GM12878 (cell line): ENCODE measurements around the gene MIR17HG. TPM values are rescaled to one million over a fixed set of nuclear protein-coding genes. Genes with fewer than 3 reads are reported as not detected.

Experiments used
- CEBPB ChIP-seq, 2 experiments: fragments of 150-350 bp in 1 of 2; IDR thresholded peaks; 2 replicates each; pipeline ENCODE4 v1.6.1; 2012 to 2014; ENCODE audit warnings: low read depth in 2 of 2, low read length in 2 of 2, borderline replicate concordance in 1 of 2, inconsistent platforms in 1 of 2
- EP300 ChIP-seq, 2 experiments: fragments of 150-350 bp in 1 of 2; IDR thresholded peaks; 2 replicates each; pipeline ENCODE4 v1.6.1; 2011 to 2012; ENCODE audit warnings: low read depth in 2 of 2, low read length in 2 of 2, borderline replicate concordance in 1 of 2, improper control_type of control experiment in 1 of 2, inconsistent platforms in 1 of 2; ENCODE audit not compliant: control insufficient read depth in 1 of 2
- HDGF ChIP-seq: fragments of 450-650 bp; IDR thresholded peaks from 2 replicates; pipeline ENCODE4 v1.6.1; 2016; ENCODE audit warnings: antibody characterized with exemption
- MEF2B ChIP-seq: fragments of 450-650 bp; IDR thresholded peaks from 2 replicates; pipeline ENCODE4 v1.6.1; 2018; ENCODE audit warnings: mild to moderate bottlenecking, moderate library complexity; ENCODE audit not compliant: partially characterized antibody, poor library complexity, severe bottlenecking
- MTA2 ChIP-seq: fragments of 450-650 bp; IDR thresholded peaks from 2 replicates; pipeline ENCODE4 v1.6.1; 2016; ENCODE audit warnings: low read depth, mild to moderate bottlenecking, moderate library complexity
- NR2C1 ChIP-seq: fragments of 450-650 bp; IDR thresholded peaks from 2 replicates; pipeline ENCODE4 v1.6.1; 2017; ENCODE audit warnings: antibody characterized with exemption, mild to moderate bottlenecking, moderate library complexity
- SP1 ChIP-seq: IDR thresholded peaks from one replicate; pipeline ENCODE4 v1.6.1; 2011; ENCODE audit warnings: low read depth, low read length
- SRF ChIP-seq, 2 experiments: IDR thresholded peaks; 2 replicates each; pipeline ENCODE4 v1.6.1; 2011; ENCODE audit warnings: low read depth in 2 of 2, low read length in 2 of 2, mild to moderate bottlenecking in 1 of 2, moderate library complexity in 1 of 2
- SUPT20H ChIP-seq: IDR thresholded peaks from 2 replicates; pipeline ENCODE4 v1.6.1; 2011; ENCODE audit warnings: low read depth, mild to moderate bottlenecking, low read length, moderate library complexity, borderline replicate concordance; ENCODE audit not compliant: control insufficient read depth
- TCF7 ChIP-seq: IDR thresholded peaks from 2 replicates; pipeline ENCODE4 v1.6.1; 2014; ENCODE audit warnings: antibody characterized with exemption, borderline replicate concordance
- ZNF24 ChIP-seq: fragments of 450-650 bp; IDR thresholded peaks from 2 replicates; pipeline ENCODE4 v1.6.1; 2017; ENCODE audit warnings: antibody characterized with exemption, mild to moderate bottlenecking
- polyA plus RNA-seq, 11 experiments: library from polyadenylated mRNA; depleted of rRNA in 4 of 11; unstranded in 6 of 11; stranded (reverse) in 5 of 11; fragments of >200 nt; fragmentation: Nextera tagmentation in 4 of 11; fragmentation: Illumina TruSeq in 1 of 11; extraction: Ambion mirVana in 4 of 11; extraction: Trizol in 1 of 11; gene quantifications; 1 replicate in 1 of 11; 2 replicates in 10 of 11; pipeline versions ENCODE4 v1.2.1 to v1.2.3, GENCODE V29; 2011 to 2016; ENCODE audit warnings: inconsistent platforms in 2 of 11, missing spikeins in 2 of 11, low read depth in 1 of 11
- total RNA-seq, 4 experiments: library from RNA; depleted of rRNA in 3 of 4; stranded (reverse); fragments of >200 nt in 3 of 4; fragmentation: Illumina TruSeq in 1 of 4; extraction: Trizol in 1 of 4; gene quantifications; 2 replicates each; pipeline versions ENCODE4 v1.2.1 to v1.2.3, GENCODE V29; 2013 to 2021
- TF ChIP-seq, protein P1 (sequence below): IDR thresholded peaks from 2 replicates; pipeline ENCODE4 v1.6.1; 2012; ENCODE audit warnings: improper control_type of control experiment, low read depth, low read length; ENCODE audit not compliant: insufficient replicate concordance
- TF ChIP-seq, protein P2 (sequence below): fragments of 150-350 bp; IDR thresholded peaks from 2 replicates; pipeline ENCODE4 v1.6.1; 2016; ENCODE audit warnings: low read depth, low read length
- TF ChIP-seq, protein P3 (sequence below): fragments of 450-650 bp; conservative IDR thresholded peaks from 2 replicates; pipeline ENCODE4 v1.6.1; 2017; ENCODE audit warnings: mild to moderate bottlenecking, moderate library complexity
- TF ChIP-seq, protein P4 (sequence below): fragments of 450-650 bp; IDR thresholded peaks from 2 replicates; pipeline ENCODE4 v1.6.1; 2017; ENCODE audit warnings: mild to moderate bottlenecking, moderate library complexity

MIR17HG gene
- total and polyA plus RNA-seq, 10 of the 15 experiments (the other 5 are each of a cell fraction or from before 2014, with no cell fraction given), result 4.4 to 37.7 (median 15.1) TPM

DNA sequence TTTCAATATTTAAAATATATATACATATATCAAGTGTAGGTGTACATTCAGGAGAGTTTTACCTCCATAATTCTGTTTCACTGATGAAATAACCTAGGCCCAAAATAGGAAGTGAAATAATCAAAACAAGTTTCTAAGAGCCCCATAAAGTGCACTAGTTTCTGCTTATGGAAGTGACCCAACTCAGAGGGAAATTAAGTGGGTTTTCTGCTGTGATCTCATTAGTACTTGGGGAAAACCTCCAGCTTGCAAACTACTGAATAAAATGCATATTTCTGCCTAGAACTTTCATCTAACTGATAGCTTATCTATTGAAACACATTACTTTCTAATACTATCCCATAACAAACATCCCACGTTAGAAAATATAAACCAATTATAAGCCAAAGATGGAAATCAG, 45.4 kb upstream of the MIR17HG start (continued):
- TF ChIP-seq, protein P1, sequence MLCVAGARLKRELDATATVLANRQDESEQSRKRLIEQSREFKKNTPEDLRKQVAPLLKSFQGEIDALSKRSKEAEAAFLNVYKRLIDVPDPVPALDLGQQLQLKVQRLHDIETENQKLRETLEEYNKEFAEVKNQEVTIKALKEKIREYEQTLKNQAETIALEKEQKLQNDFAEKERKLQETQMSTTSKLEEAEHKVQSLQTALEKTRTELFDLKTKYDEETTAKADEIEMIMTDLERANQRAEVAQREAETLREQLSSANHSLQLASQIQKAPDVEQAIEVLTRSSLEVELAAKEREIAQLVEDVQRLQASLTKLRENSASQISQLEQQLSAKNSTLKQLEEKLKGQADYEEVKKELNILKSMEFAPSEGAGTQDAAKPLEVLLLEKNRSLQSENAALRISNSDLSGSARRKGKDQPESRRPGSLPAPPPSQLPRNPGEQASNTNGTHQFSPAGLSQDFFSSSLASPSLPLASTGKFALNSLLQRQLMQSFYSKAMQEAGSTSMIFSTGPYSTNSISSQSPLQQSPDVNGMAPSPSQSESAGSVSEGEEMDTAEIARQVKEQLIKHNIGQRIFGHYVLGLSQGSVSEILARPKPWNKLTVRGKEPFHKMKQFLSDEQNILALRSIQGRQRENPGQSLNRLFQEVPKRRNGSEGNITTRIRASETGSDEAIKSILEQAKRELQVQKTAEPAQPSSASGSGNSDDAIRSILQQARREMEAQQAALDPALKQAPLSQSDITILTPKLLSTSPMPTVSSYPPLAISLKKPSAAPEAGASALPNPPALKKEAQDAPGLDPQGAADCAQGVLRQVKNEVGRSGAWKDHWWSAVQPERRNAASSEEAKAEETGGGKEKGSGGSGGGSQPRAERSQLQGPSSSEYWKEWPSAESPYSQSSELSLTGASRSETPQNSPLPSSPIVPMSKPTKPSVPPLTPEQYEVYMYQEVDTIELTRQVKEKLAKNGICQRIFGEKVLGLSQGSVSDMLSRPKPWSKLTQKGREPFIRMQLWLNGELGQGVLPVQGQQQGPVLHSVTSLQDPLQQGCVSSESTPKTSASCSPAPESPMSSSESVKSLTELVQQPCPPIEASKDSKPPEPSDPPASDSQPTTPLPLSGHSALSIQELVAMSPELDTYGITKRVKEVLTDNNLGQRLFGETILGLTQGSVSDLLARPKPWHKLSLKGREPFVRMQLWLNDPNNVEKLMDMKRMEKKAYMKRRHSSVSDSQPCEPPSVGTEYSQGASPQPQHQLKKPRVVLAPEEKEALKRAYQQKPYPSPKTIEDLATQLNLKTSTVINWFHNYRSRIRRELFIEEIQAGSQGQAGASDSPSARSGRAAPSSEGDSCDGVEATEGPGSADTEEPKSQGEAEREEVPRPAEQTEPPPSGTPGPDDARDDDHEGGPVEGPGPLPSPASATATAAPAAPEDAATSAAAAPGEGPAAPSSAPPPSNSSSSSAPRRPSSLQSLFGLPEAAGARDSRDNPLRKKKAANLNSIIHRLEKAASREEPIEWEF, result no peak
- TF ChIP-seq SRF (IDR thresholded peaks at IDR 0.05; ENCODE audit: low read depth in 2 of 2, low read length in 2 of 2) (no peak), HDGF (no peak), MTA2 (peak; percentile 53), SUPT20H (no peak), CEBPB (IDR thresholded peaks at IDR 0.05; ENCODE audit: borderline replicate concordance in 1 of 2, low read depth in 2 of 2, low read length in 2 of 2) (no peak), SP1 (no peak), EP300 (IDR thresholded peaks at IDR 0.05; ENCODE audit: borderline replicate concordance in 1 of 2, control insufficient read depth in 1 of 2, low read depth in 2 of 2, low read length in 2 of 2) (no peak), NR2C1 (no peak), MEF2B (peak; percentile 35), TCF7 (no peak), ZNF24 (no peak)
- TF ChIP-seq, protein P2, sequence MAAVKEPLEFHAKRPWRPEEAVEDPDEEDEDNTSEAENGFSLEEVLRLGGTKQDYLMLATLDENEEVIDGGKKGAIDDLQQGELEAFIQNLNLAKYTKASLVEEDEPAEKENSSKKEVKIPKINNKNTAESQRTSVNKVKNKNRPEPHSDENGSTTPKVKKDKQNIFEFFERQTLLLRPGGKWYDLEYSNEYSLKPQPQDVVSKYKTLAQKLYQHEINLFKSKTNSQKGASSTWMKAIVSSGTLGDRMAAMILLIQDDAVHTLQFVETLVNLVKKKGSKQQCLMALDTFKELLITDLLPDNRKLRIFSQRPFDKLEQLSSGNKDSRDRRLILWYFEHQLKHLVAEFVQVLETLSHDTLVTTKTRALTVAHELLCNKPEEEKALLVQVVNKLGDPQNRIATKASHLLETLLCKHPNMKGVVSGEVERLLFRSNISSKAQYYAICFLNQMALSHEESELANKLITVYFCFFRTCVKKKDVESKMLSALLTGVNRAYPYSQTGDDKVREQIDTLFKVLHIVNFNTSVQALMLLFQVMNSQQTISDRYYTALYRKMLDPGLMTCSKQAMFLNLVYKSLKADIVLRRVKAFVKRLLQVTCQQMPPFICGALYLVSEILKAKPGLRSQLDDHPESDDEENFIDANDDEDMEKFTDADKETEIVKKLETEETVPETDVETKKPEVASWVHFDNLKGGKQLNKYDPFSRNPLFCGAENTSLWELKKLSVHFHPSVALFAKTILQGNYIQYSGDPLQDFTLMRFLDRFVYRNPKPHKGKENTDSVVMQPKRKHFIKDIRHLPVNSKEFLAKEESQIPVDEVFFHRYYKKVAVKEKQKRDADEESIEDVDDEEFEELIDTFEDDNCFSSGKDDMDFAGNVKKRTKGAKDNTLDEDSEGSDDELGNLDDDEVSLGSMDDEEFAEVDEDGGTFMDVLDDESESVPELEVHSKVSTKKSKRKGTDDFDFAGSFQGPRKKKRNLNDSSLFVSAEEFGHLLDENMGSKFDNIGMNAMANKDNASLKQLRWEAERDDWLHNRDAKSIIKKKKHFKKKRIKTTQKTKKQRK, result no peak
- TF ChIP-seq, protein P3, sequence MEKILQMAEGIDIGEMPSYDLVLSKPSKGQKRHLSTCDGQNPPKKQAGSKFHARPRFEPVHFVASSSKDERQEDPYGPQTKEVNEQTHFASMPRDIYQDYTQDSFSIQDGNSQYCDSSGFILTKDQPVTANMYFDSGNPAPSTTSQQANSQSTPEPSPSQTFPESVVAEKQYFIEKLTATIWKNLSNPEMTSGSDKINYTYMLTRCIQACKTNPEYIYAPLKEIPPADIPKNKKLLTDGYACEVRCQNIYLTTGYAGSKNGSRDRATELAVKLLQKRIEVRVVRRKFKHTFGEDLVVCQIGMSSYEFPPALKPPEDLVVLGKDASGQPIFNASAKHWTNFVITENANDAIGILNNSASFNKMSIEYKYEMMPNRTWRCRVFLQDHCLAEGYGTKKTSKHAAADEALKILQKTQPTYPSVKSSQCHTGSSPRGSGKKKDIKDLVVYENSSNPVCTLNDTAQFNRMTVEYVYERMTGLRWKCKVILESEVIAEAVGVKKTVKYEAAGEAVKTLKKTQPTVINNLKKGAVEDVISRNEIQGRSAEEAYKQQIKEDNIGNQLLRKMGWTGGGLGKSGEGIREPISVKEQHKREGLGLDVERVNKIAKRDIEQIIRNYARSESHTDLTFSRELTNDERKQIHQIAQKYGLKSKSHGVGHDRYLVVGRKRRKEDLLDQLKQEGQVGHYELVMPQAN, result no peak
- TF ChIP-seq, protein P4, sequence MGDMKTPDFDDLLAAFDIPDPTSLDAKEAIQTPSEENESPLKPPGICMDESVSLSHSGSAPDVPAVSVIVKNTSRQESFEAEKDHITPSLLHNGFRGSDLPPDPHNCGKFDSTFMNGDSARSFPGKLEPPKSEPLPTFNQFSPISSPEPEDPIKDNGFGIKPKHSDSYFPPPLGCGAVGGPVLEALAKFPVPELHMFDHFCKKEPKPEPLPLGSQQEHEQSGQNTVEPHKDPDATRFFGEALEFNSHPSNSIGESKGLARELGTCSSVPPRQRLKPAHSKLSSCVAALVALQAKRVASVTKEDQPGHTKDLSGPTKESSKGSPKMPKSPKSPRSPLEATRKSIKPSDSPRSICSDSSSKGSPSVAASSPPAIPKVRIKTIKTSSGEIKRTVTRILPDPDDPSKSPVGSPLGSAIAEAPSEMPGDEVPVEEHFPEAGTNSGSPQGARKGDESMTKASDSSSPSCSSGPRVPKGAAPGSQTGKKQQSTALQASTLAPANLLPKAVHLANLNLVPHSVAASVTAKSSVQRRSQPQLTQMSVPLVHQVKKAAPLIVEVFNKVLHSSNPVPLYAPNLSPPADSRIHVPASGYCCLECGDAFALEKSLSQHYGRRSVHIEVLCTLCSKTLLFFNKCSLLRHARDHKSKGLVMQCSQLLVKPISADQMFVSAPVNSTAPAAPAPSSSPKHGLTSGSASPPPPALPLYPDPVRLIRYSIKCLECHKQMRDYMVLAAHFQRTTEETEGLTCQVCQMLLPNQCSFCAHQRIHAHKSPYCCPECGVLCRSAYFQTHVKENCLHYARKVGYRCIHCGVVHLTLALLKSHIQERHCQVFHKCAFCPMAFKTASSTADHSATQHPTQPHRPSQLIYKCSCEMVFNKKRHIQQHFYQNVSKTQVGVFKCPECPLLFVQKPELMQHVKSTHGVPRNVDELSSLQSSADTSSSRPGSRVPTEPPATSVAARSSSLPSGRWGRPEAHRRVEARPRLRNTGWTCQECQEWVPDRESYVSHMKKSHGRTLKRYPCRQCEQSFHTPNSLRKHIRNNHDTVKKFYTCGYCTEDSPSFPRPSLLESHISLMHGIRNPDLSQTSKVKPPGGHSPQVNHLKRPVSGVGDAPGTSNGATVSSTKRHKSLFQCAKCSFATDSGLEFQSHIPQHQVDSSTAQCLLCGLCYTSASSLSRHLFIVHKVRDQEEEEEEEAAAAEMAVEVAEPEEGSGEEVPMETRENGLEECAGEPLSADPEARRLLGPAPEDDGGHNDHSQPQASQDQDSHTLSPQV, result no peak
